Ishikawa (cell line): ENCODE data around the gene DGKQ.

Source experiments
- CEBPB ChIP-seq: IDR thresholded peaks from 2 replicates; pipeline ENCODE4 v1.6.1; 2012
- CREB1 ChIP-seq: IDR thresholded peaks from 2 replicates; pipeline ENCODE4 v1.6.1; 2012; ENCODE audit warnings: low read depth
- EGR1 ChIP-seq: IDR thresholded peaks from 2 replicates; pipeline ENCODE4 v1.6.1; 2012
- EP300 ChIP-seq: IDR thresholded peaks from 2 replicates; pipeline ENCODE4 v1.6.1; 2012; ENCODE audit warnings: borderline replicate concordance
- FOXM1 ChIP-seq: IDR thresholded peaks from 2 replicates; pipeline ENCODE4 v1.6.1; 2012; ENCODE audit warnings: low read depth, borderline replicate concordance
- NFIC ChIP-seq: IDR thresholded peaks from 2 replicates; pipeline ENCODE4 v1.6.1; 2012
- RAD21 ChIP-seq: IDR thresholded peaks from 2 replicates; pipeline ENCODE4 v1.6.1; 2012; ENCODE audit warnings: low read depth
- TAF1 ChIP-seq: IDR thresholded peaks from 2 replicates; pipeline ENCODE4 v1.6.1; 2012; ENCODE audit warnings: low read depth, mild to moderate bottlenecking
- TCF12 ChIP-seq: IDR thresholded peaks from 2 replicates; pipeline ENCODE4 v1.6.1; 2012; ENCODE audit warnings: low read depth
- TEAD4 ChIP-seq: IDR thresholded peaks from 2 replicates; pipeline ENCODE4 v1.6.1; 2012
- YY1 ChIP-seq: IDR thresholded peaks from 2 replicates; pipeline ENCODE4 v1.6.1; 2012; ENCODE audit warnings: low read depth
- ZBTB7A ChIP-seq: IDR thresholded peaks from 2 replicates; pipeline ENCODE4 v1.6.1; 2012; ENCODE audit warnings: low read depth
- TF ChIP-seq, protein P1 (sequence below): IDR thresholded peaks from 2 replicates; pipeline ENCODE4 v1.6.1; 2012; ENCODE audit warnings: low read depth, mild to moderate bottlenecking
- TF ChIP-seq, protein P2 (sequence below): IDR thresholded peaks from 2 replicates; pipeline ENCODE4 v1.6.1; 2012
- TF ChIP-seq, protein P3 (sequence below): IDR thresholded peaks from 2 replicates; pipeline ENCODE4 v1.6.1; 2012

DGKQ gene

DNA sequence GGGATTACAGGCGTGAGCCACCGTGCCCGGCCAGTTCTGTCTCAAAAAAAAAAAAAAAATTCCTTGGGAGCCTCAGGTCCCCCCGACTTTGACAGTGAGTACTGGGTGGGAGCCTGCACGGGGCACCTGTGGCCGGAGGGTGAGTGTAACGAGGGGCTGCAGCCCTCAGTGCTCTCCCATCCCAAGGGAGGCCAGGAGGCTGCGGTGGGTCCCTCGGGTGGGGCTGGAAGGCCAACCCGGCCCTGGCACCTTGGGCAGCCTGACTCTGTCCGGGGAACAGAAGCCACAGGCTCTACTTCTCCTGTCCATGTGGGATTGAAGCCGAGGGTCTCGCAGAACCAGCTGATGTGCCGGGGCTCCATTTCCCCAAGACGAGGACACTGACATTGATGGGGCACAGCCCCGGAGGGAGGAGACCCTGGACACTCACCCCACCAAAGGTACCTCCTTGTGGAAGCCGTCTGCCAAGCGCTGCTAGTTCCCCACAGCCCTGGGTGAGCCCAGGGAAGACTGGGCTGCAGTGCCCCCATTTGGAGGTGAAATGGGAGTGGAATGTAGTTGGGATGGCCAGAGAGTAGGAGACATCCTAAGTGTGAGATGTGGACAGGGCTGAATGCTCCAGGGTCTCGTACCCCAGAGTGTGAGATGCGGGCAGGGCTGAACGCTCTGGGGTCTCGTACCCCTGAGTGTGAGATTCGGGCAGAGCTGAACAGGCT, 22.1 kb upstream of the DGKQ start:
- TF ChIP-seq EP300 = no peak
- TF ChIP-seq RAD21 = peak; percentile 22; the same call in 1 of the 2 replicates

DNA sequence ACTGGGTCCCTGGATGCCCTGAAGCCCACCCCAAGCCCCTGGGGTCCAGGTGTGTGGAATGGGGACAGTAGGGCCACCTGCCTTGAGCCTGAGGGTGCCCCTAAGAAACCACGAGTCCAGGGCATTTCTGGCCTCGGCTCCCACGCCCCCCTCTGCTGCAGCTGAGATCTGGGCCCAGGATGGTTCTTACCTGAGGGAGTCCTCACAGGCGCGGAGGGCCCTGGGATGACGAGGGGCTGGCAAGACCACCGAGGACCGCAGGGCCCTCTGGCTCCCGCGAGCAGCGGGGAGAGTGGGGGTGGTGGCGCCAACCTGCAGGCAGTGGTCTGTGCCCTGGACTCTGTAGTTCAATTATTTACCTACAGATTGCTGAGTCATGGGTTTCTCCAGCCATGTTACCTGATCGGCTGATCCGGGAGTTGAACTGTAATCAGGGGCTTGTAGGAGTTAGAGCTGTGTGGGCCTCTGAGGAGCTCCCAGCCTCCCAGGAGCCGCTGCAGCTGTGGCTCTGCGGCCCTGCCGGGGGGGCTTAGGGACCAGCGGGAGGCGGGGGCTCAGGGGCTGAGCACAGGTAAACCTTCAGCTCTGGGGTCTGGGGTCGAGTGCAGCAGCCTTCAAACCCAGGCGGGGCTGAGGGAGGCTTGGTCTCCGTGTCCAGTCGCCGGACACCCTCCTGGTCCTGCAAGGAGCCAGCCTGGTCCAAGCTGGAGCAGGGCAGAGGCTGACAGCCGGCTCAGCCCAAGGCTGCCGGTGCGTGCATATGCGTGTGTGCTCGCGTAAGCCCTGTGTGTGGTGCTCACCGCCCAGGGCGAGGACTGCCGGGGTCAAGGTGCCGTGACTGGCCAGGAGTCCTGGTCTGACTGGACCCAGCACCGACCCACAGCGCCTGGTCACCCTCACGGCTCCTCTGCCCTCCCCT, 20.0 kb upstream of the DGKQ start, which contains the start of gene SLC26A1:
Gene SLC26A1, minus strand, starts transcription at position 294 of the 919 bp plus-strand sequence. CDS start 1,701 bp downstream, outside the sequence.
- TF ChIP-seq, protein P1, sequence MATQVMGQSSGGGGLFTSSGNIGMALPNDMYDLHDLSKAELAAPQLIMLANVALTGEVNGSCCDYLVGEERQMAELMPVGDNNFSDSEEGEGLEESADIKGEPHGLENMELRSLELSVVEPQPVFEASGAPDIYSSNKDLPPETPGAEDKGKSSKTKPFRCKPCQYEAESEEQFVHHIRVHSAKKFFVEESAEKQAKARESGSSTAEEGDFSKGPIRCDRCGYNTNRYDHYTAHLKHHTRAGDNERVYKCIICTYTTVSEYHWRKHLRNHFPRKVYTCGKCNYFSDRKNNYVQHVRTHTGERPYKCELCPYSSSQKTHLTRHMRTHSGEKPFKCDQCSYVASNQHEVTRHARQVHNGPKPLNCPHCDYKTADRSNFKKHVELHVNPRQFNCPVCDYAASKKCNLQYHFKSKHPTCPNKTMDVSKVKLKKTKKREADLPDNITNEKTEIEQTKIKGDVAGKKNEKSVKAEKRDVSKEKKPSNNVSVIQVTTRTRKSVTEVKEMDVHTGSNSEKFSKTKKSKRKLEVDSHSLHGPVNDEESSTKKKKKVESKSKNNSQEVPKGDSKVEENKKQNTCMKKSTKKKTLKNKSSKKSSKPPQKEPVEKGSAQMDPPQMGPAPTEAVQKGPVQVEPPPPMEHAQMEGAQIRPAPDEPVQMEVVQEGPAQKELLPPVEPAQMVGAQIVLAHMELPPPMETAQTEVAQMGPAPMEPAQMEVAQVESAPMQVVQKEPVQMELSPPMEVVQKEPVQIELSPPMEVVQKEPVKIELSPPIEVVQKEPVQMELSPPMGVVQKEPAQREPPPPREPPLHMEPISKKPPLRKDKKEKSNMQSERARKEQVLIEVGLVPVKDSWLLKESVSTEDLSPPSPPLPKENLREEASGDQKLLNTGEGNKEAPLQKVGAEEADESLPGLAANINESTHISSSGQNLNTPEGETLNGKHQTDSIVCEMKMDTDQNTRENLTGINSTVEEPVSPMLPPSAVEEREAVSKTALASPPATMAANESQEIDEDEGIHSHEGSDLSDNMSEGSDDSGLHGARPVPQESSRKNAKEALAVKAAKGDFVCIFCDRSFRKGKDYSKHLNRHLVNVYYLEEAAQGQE = no peak
- TF ChIP-seq NFIC (no peak), YY1 (no peak), RAD21 (no peak), EGR1 (no peak), TCF12 (no peak), CEBPB (no peak), EP300 (no peak), TEAD4 (no peak)
- TF ChIP-seq, protein P2, sequence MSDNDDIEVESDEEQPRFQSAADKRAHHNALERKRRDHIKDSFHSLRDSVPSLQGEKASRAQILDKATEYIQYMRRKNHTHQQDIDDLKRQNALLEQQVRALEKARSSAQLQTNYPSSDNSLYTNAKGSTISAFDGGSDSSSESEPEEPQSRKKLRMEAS = no peak

DNA sequence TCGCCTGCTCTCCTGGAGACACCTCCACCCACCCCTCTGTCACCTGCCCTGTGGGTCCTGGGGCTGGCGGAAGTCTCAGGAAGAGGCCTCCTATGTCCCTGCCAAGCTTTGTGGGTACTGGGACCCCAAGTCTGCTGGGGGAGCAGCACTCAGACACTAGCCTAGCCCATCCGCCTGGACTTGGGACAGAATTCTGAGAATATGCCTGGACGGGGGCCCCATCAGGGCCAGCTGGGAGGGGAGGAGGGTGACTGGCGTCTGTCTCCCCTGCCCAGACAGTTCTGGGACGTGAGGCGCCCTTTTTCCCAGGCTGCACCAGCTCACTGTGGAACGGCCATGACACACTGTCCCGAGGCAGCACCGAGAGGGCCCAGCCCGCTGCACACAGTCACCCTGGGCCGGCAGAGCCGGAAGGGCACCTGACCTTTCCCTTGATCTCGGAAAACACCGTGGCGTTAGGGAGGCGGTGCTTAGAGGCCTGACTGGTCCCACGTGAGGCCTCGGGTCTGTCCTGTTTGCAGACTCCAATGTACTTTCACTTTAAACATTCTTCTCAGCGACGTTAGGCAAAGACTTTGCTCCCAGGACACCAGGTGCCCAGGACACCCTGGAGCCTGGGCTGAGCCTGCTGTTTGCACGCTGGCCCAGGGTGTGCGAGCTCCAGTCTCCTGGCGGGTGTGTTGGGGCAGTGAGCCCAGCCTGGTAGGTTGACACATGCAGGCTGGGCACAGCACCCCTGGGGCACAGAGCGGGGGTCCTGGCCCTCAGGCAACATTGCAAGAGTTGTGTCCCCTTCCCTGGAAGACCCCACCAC, 19.1 kb upstream of the DGKQ start:
- no peak for TF ChIP-seq EP300
- no peak for TF ChIP-seq CEBPB
- no peak for TF ChIP-seq TCF12
- TF ChIP-seq FOXM1 = no peak
- TF ChIP-seq EGR1 = no peak
- no peak for TF ChIP-seq RAD21
- TF ChIP-seq YY1 = no peak
- no peak for TF ChIP-seq CREB1
- no peak for TF ChIP-seq TEAD4
- no peak for TF ChIP-seq ZBTB7A
- TF ChIP-seq NFIC = no peak
- TF ChIP-seq, protein P2 = no peak
- TF ChIP-seq, protein P1 = no peak
- TF ChIP-seq, protein P3, sequence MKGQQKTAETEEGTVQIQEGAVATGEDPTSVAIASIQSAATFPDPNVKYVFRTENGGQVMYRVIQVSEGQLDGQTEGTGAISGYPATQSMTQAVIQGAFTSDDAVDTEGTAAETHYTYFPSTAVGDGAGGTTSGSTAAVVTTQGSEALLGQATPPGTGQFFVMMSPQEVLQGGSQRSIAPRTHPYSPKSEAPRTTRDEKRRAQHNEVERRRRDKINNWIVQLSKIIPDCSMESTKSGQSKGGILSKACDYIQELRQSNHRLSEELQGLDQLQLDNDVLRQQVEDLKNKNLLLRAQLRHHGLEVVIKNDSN = no peak
- TF ChIP-seq TAF1 = no peak

DNA sequence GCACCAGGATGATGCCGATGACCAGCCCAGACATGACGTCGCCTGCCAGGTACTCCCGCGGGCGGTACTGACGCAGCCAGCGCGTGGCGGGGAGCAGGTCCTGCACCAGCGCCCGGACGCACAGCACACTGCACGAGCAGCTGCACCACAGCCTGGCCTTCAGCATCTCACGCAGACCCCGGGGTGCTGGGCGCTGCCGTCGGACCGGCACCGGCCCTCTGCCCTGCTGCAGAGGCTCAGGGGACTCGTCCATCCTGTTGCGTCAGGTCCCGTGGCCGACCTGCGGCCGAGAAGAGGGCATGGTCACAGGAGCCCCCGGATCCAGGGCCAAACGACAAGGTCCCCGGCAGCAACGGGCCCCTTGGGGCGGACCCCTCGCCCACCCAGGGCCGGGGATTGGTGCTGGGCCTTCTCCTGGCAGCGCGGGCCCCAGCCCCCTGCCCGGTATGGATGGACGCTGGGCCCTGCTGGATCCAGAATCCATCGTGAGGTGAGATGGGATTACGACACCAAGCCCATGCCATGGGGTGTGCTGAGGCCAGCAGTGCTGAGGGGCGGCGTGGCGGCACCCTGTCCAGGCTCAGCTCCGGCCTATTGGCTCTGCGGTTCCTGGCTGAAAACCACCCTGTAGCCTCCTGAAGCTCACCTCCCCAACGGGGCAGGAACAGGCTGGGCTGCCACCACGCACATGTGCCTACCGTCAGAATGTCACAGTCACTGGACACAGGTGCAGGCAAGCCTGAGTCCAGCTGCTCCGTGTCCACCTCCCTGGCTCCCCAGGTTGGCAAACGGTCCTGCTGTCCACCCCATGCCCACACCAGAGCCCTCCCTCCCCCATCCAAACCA, 18.3 kb upstream of the DGKQ start:
- TF ChIP-seq FOXM1 = no peak
- TF ChIP-seq YY1 = no peak
- no peak for TF ChIP-seq TAF1
- no peak for TF ChIP-seq CEBPB

DNA sequence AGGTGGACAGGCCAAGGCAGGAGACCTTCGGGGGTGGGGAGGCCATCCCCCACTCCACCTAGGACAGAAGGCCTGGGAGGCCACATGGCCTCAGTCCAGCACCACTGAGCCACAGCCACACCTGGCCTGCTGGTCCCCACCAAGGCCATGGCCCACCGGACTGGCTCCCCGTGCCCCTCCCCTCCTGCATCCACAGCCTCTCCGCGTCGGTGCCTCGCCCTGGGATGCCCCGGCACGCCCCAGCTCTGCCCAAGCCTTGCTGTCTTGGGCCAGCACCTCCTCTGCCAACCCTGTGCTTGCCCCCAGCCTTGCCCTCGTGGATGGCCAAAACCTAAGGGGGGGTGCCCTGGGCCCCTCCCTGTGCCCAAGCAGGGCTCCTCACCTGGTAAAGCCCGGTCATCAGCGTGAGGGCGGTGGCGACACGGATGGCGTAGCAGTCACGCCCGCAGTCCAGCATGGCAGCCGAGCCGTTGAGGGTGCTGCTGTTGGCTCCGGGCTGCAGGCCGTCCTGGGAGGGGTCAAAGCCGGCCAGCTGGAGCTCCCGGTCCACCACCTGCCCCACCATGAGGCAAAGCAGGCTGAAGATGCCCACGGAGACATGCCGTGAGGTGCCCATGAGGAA, 17.5 kb upstream of the DGKQ start:
- TF ChIP-seq EP300 (no peak), RAD21 (no peak), CEBPB (no peak), CREB1 (no peak), FOXM1 (no peak), YY1 (no peak), TAF1 (no peak), EGR1 (no peak), ZBTB7A (no peak), TCF12 (no peak), TEAD4 (no peak), NFIC (no peak)
- TF ChIP-seq, protein P2 = no peak
- TF ChIP-seq, protein P1 = no peak
- TF ChIP-seq, protein P3 = no peak
